GM11168 (cell line): ENCODE measurements around the gene ST8SIA5.

Experiments
- in situ Hi-C: fragments of 300-500 bp; cut with MboI; formaldehyde crosslinking; loops from one replicate; pipeline ENCODE4 v1.12.0; 2022; ENCODE audit warnings: low sequenced_read_pairs; ENCODE audit not compliant: unreplicated experiment

The ST8SIA5 gene

GRCh38 chr18:46642561-46642960 is 114.3 kb downstream of the ST8SIA5 start:
- in situ Hi-C loops = no loop called here

- in situ Hi-C loops = no loop called here
Measured at GRCh38 chr18:46641917-46642316, 114.9 kb downstream of the ST8SIA5 start.

GRCh38 chr18:46639386-46639785 is 117.5 kb downstream of the ST8SIA5 start:
- in situ Hi-C loops = no loop called here

GRCh38 chr18:46636040-46636630 is 120.7 kb downstream of the ST8SIA5 start:
- in situ Hi-C loops = no loop called here

GRCh38 chr18:46632401-46633071 is 124.3 kb downstream of the ST8SIA5 start:
- in situ Hi-C loops = no loop called here

GRCh38 chr18:46630991-46631390 is 125.9 kb downstream of the ST8SIA5 start:
- in situ Hi-C loops = no loop called here

- in situ Hi-C loops = no loop called here
Measured at GRCh38 chr18:46630160-46630559, 126.7 kb downstream of the ST8SIA5 start.

GRCh38 chr18:46629361-46629760 is 127.5 kb downstream of the ST8SIA5 start:
- in situ Hi-C loops = no loop called here

GRCh38 chr18:46628206-46628605 is 128.6 kb downstream of the ST8SIA5 start:
- in situ Hi-C loops = no loop called here

- in situ Hi-C loops = no loop called here
Measured at GRCh38 chr18:46627136-46627535, 129.7 kb downstream of the ST8SIA5 start.

GRCh38 chr18:46625069-46625468 is 131.8 kb downstream of the ST8SIA5 start:
- in situ Hi-C loops = no loop called here

GRCh38 chr18:46624127-46624526 is 132.7 kb downstream of the ST8SIA5 start:
- in situ Hi-C loops = no loop called here

- in situ Hi-C loops = no loop called here
Measured at GRCh38 chr18:46623541-46623940, 133.3 kb downstream of the ST8SIA5 start.

- in situ Hi-C loops = no loop called here
Measured at GRCh38 chr18:46622999-46623398, 133.9 kb downstream of the ST8SIA5 start.

- in situ Hi-C loops = no loop called here
Measured at GRCh38 chr18:46622451-46622850, 134.4 kb downstream of the ST8SIA5 start.

GRCh38 chr18:46621871-46622270 is 135.0 kb downstream of the ST8SIA5 start:
- in situ Hi-C loops = no loop called here

- in situ Hi-C loops = no loop called here
Measured at GRCh38 chr18:46621111-46621766, 135.6 kb downstream of the ST8SIA5 start.

GRCh38 chr18:46619559-46619958 is 137.3 kb downstream of the ST8SIA5 start:
- in situ Hi-C loops = no loop called here
